ENCODE results near the gene ADGRB2. TPM values are rescaled to one million over a fixed set of nuclear protein-coding genes. Genes with fewer than 3 reads are reported as not detected.

The ADGRB2 gene
- total RNA-seq, 4 donors from 2014 or later: 2.2 to 4.6 (median 3.3) TPM

DNA sequence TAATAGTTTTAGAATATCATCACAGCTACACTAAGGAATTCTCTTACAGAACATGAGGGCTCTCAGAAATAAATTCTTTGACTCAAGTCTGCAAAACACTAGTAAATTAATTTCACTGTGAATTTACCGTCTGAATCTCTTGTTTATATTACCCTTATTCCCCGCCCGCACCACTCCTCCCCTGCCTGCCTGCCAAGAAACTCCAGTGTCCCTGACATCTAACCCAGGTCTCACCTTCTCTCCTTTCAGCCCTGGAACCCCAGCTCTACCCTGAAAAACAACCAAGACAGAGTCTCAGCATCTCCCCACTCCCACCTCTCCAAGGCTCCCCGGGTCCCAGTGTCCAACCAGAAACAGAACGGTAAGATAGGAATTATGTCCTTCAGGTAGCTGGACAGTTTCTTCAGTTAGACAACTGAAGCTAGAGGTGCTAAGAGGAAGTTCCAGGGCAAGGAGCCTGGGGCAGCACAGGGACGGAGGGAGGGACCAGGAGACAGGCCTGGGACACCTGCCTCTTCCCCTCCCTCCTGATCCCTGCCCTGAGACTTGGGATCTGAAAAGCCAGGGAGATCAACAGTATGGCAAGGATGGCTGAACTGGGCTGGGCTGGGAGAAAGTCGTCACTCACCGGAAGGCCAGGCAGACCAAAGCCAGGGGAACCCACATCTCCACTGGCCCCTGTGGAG, 75.8 kb downstream of the ADGRB2 start:
- DNase-seq (ENCODE audit: low spot score in 2 of 2): no peak
- 70 to 72% methylated on average over 8 of the region's 8 CpGs for WGBS, 2 donors
- intact Hi-C loops (cut with DNase I; ENCODE audit: low total_unique reads): no loop called here
- H3K4me3 ChIP-seq (ENCODE audit: low read depth, poor library complexity, severe bottlenecking): no peak overlapping the region
- TF ChIP-seq CTCF (IDR thresholded peaks at IDR 0.05) (no peak), POLR2A (IDR thresholded peaks at IDR 0.05) (no peak)

DNA sequence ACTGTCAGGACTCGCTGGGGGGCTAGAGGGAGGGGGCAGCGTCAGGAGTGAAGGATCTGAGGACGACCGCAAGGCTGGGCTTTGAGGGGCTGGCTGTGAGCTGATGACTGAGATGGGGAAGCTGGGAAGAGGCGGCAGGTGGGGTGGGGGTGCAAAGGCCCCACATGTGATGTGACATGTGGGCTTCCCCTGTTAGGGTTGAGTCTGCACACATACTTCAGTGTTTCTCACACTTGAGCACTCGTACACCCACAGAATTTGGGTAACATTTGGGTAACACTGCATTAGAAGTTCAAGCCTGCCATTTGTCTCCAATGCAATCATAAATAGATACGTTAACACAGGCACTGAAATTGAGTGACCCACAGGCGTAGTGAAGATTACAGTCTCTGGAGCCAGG, 76.5 kb downstream of the ADGRB2 start:
- TF ChIP-seq POLR2A (IDR thresholded peaks at IDR 0.05): no peak
- TF ChIP-seq CTCF (IDR thresholded peaks at IDR 0.05): no peak
- H3K4me3 ChIP-seq (ENCODE audit: low read depth, poor library complexity, severe bottlenecking): no peak overlapping the region
- 87 to 90% methylated on average over 8 of the region's 8 CpGs for WGBS, 2 donors
- intact Hi-C loops (cut with DNase I; ENCODE audit: low total_unique reads): no loop called here
- DNase-seq (ENCODE audit: low spot score in 2 of 2): no peak

DNA sequence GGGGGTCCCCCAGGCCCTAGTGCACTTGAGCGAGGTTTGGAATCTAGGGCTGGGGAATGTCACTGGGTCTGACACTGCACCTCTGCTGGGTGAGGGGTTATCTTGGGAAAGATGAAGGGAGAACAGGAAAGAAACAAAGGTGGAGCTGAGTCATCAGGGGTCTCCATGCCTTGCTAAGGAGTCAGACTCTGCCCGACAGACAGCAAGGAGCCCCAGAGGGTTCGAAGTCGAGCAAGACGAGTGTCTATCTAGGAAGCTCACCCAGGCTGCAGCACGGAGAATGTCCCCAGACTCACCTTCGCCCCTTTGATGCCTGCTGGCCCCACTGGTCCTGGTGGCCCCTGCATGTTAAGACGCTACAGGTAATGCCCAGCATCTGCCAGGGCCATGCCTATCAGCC, 78.3 kb downstream of the ADGRB2 start:
- TF ChIP-seq POLR2A (IDR thresholded peaks at IDR 0.05): no peak
- TF ChIP-seq CTCF (IDR thresholded peaks at IDR 0.05): no peak
- 80 to 89% methylated on average over 6 to 7 of the region's 8 CpGs for WGBS, 2 donors
- intact Hi-C loops (cut with DNase I; ENCODE audit: low total_unique reads): no loop called here
- DNase-seq (ENCODE audit: low spot score in 2 of 2): no peak
- no peak overlapping the region for H3K4me3 ChIP-seq (ENCODE audit: low read depth, poor library complexity, severe bottlenecking)

DNA sequence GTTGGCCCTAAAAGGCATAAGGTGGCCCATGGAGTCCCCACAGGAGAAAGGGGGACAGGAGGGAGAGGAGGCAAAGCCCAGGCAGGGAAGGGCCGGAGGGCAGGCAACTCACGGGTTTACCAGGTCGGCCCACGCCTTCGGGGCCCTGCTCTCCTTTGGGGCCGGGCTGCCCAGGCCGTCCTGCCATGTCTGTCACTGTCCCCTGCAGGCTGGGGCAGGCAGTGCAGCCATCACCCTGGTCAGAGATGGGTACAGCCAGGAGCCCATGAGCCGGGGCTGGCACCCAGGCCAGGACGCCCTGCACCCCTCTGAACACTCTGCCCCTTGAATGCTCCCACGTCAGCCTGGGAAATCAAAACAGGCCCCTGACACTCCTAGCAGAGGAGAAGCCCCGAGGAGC, 80.1 kb downstream of the ADGRB2 start:
- WGBS, 2 donors: 81 to 87% methylated on average over 2 to 11 of the region's 11 CpGs
- intact Hi-C loops (cut with DNase I; ENCODE audit: low total_unique reads): no loop called here
- no peak overlapping the region for H3K4me3 ChIP-seq (ENCODE audit: low read depth, poor library complexity, severe bottlenecking)

GRCh38 chr1:31681415-31681814, 82.7 kb downstream of the ADGRB2 start:
- WGBS, 2 donors: 74 to 75% methylated on average over 9 of the region's 9 CpGs

More for the DNA sequence above, 80.1 kb downstream of the ADGRB2 start:
- TF ChIP-seq POLR2A (IDR thresholded peaks at IDR 0.05): no peak
- TF ChIP-seq CTCF (IDR thresholded peaks at IDR 0.05): no peak
- no peak for DNase-seq (ENCODE audit: low spot score in 2 of 2)

More at GRCh38 chr1:31681415-31681814, 82.7 kb downstream of the ADGRB2 start:
- DNase-seq (ENCODE audit: low spot score in 2 of 2): no peak
- TF ChIP-seq POLR2A (IDR thresholded peaks at IDR 0.05) (no peak), CTCF (IDR thresholded peaks at IDR 0.05) (no peak)
- intact Hi-C loops (cut with DNase I; ENCODE audit: low total_unique reads): no loop called here
- no peak overlapping the region for H3K4me3 ChIP-seq (ENCODE audit: low read depth, poor library complexity, severe bottlenecking)

Measured in lower leg skin (tissue), 4 donors.